H1 (cell line): ENCODE results near the gene LSM3. TPM values are rescaled to one million over a fixed set of nuclear protein-coding genes. Genes with fewer than 3 reads are reported as not detected.

ENCODE experiments used
- CTCF ChIA-PET: fragments of 300-600 bp; sonication (Branson Sonifier 250); formaldehyde crosslinking; loops from one replicate; lab custom pipeline; 2021; ENCODE audit not compliant: partially characterized antibody; lab: Charles Lee
- POLR2A ChIA-PET: fragments of 300-600 bp; sonication (Branson Sonifier 250); formaldehyde crosslinking; loops from one replicate; lab custom pipeline; 2021; ENCODE audit warnings: inconsistent platforms; ENCODE audit not compliant: partially characterized antibody; lab: Charles Lee
- DNase-seq, 2 experiments: peaks; one replicate each; pipeline versions ENCODE4 v3.0.0 to v3.0.0-alpha.2; 2010 to 2022; ENCODE audit warnings: low spot score in 2 of 2, low read depth in 1 of 2, mixed read lengths in 1 of 2
- FAIRE-seq: peaks from 2 replicates; lab custom pipeline; 2011; peaks lifted over from hg19 to GRCh38; lab: Jason Lieb, UNC
- H2AFZ ChIP-seq: 2 replicates; pipeline ENCODE4 v1.8.1; 2012; ENCODE audit warnings: low read length, inconsistent platforms
- H2AK5ac ChIP-seq: 2 replicates; pipeline ENCODE4 v1.6.1; 2013; ENCODE audit warnings: low read depth, low read length
- H2BK120ac ChIP-seq: replicated peaks from 2 replicates; pipeline ENCODE3; 2013; ENCODE audit warnings: low read depth, low read length, inconsistent platforms
- H2BK12ac ChIP-seq: 2 replicates; pipeline ENCODE4 v1.6.1; 2013; ENCODE audit warnings: low read depth, low read length
- H2BK15ac ChIP-seq: 2 replicates; pipeline ENCODE4 v1.6.1; 2013; ENCODE audit warnings: low read length
- H2BK20ac ChIP-seq: 2 replicates; pipeline ENCODE4 v1.6.1; 2013; ENCODE audit warnings: low read length
- H2BK5ac ChIP-seq: 2 replicates; pipeline ENCODE4 v1.6.1; 2013; ENCODE audit warnings: low read depth, low read length
- H3K14ac ChIP-seq: 2 replicates; pipeline ENCODE4 v1.6.1; 2013; ENCODE audit warnings: inconsistent platforms; ENCODE audit not compliant: insufficient read length
- H3K18ac ChIP-seq: 2 replicates; pipeline ENCODE4 v1.6.1; 2013; ENCODE audit warnings: low read length; ENCODE audit errors: extremely low read depth
- H3K23ac ChIP-seq: 2 replicates; pipeline ENCODE4 v1.6.1; 2013; ENCODE audit warnings: inconsistent platforms; ENCODE audit not compliant: insufficient read length
- H3K23me2 ChIP-seq: 2 replicates; pipeline ENCODE4 v1.6.1; 2013; ENCODE audit warnings: low read depth, low read length
- H3K27ac ChIP-seq: 2 replicates; pipeline ENCODE4 v1.6.1; 2011; ENCODE audit warnings: low read depth, low read length, inconsistent platforms
- H3K27me3 ChIP-seq, 4 experiments: replicated peaks in 1 of 4; 1 replicate in 1 of 4; 2 replicates in 3 of 4; pipeline versions ENCODE4 v1.6.1 to v1.8.1; 2011 to 2013; ENCODE audit warnings: low read length in 3 of 4, mild to moderate bottlenecking in 3 of 4, inconsistent platforms in 2 of 4, mixed read lengths in 2 of 4, moderate library complexity in 1 of 4; ENCODE audit not compliant: control insufficient read depth in 3 of 4, insufficient read depth in 3 of 4; ENCODE audit errors: extremely low read depth in 1 of 4
- H3K36me3 ChIP-seq, 4 experiments: 2 replicates each; pipeline versions ENCODE4 v1.6.1 to v1.8.1; 2011 to 2013; ENCODE audit warnings: mild to moderate bottlenecking in 4 of 4, low read length in 3 of 4, moderate library complexity in 2 of 4, control low read depth in 1 of 4, inconsistent platforms in 1 of 4; ENCODE audit not compliant: insufficient read depth in 4 of 4, control insufficient read depth in 2 of 4
- H3K4ac ChIP-seq: replicated peaks from 2 replicates; pipeline ENCODE3; 2013; ENCODE audit warnings: low read length, low read depth, mixed read lengths, inconsistent platforms; ENCODE audit not compliant: insufficient read length
- H3K4me1 ChIP-seq, 4 experiments: replicated peaks in 1 of 4; 1 replicate in 1 of 4; 2 replicates in 3 of 4; pipeline versions ENCODE4 v1.6.1 to v1.8.1; 2011 to 2013; ENCODE audit warnings: low read length in 3 of 4, inconsistent platforms in 2 of 4, mixed read lengths in 1 of 4; ENCODE audit not compliant: insufficient read depth in 4 of 4, control insufficient read depth in 3 of 4
- H3K4me2 ChIP-seq, 2 experiments: 2 replicates each; pipeline versions ENCODE4 v1.6.1 to v1.8.1; 2011 to 2013; ENCODE audit warnings: low read depth in 2 of 2, low read length in 2 of 2, control low read depth in 1 of 2, inconsistent platforms in 1 of 2, mild to moderate bottlenecking in 1 of 2; ENCODE audit not compliant: insufficient read depth in 1 of 2
- H3K4me3 ChIP-seq, 4 experiments: fragments of 200-600, 300-600 bp in 1 of 4; sonication (generic), shearing (Covaris generic), sonication (Bioruptor Twin) in 1 of 4; 2 replicates each; pipeline versions ENCODE4 v1.5.1 to v1.8.1; 2011 to 2016; ENCODE audit warnings: low read length in 4 of 4, low read depth in 3 of 4, control low read depth in 2 of 4, inconsistent platforms in 2 of 4, mild to moderate bottlenecking in 2 of 4, mixed read lengths in 1 of 4, moderate library complexity in 1 of 4; ENCODE audit not compliant: insufficient read depth in 2 of 4; ENCODE audit errors: extremely low read depth in 1 of 4
- H3K56ac ChIP-seq: replicated peaks from 2 replicates; pipeline ENCODE3; 2013; ENCODE audit warnings: low read depth, mild to moderate bottlenecking, mixed read lengths, low read length, inconsistent platforms; ENCODE audit not compliant: insufficient read length
- H3K79me1 ChIP-seq: 2 replicates; pipeline ENCODE4 v1.6.1; 2013; ENCODE audit warnings: low read depth, low read length, control low read depth
- H3K79me2 ChIP-seq, 2 experiments: 2 replicates each; pipeline versions ENCODE4 v1.6.1 to v1.8.1; 2012 to 2013; ENCODE audit warnings: low read length in 2 of 2, mild to moderate bottlenecking in 2 of 2, inconsistent platforms in 1 of 2; ENCODE audit not compliant: insufficient read depth in 2 of 2, control insufficient read depth in 1 of 2
- H3K9ac ChIP-seq, 4 experiments: replicated peaks in 1 of 4; 1 replicate in 1 of 4; 2 replicates in 3 of 4; pipeline versions ENCODE4 v1.6.1 to v1.8.1; 2011 to 2013; ENCODE audit warnings: low read depth in 3 of 4, low read length in 3 of 4, control low read depth in 2 of 4, mild to moderate bottlenecking in 2 of 4, moderate library complexity in 2 of 4, inconsistent platforms in 1 of 4; ENCODE audit errors: extremely low read depth in 1 of 4
- H3K9me3 ChIP-seq, 2 experiments: 2 replicates each; pipeline versions ENCODE4 v1.6.1 to v1.8.1; 2012 to 2013; ENCODE audit warnings: mild to moderate bottlenecking in 2 of 2, moderate library complexity in 2 of 2, control low read depth in 1 of 2, inconsistent platforms in 1 of 2, low read depth in 1 of 2, low read length in 1 of 2, mixed read lengths in 1 of 2; ENCODE audit not compliant: insufficient read depth in 2 of 2
- H4K20me1 ChIP-seq, 2 experiments: replicated peaks in 1 of 2; 2 replicates each; pipeline versions ENCODE3 to v1.8.1; 2011 to 2013; ENCODE audit warnings: inconsistent platforms in 2 of 2, low read length in 2 of 2, mild to moderate bottlenecking in 1 of 2; ENCODE audit not compliant: insufficient read depth in 2 of 2, control insufficient read depth in 1 of 2
- H4K5ac ChIP-seq: 2 replicates; pipeline ENCODE4 v1.6.1; 2013; ENCODE audit warnings: low read length, low read depth, mixed read lengths, inconsistent platforms; ENCODE audit not compliant: insufficient read length
- H4K8ac ChIP-seq: 2 replicates; pipeline ENCODE4 v1.8.0; 2013; ENCODE audit warnings: mild to moderate bottlenecking, moderate library complexity, low read length, inconsistent platforms; ENCODE audit not compliant: insufficient read depth; ENCODE audit errors: extremely low read depth
- H4K91ac ChIP-seq: replicated peaks from 2 replicates; pipeline ENCODE3; 2013; ENCODE audit warnings: low read length, mixed read lengths, inconsistent platforms; ENCODE audit not compliant: insufficient read length
- BRCA1 ChIP-seq: IDR thresholded peaks from 2 replicates; pipeline ENCODE4 v1.6.1; 2012; ENCODE audit warnings: low read depth, low read length, improper control_type of control experiment
- POLR2AphosphoS5 ChIP-seq: IDR thresholded peaks from 2 replicates; pipeline ENCODE4 v1.6.1; 2011; ENCODE audit warnings: low read depth, low read length
- SIX5 ChIP-seq: IDR thresholded peaks from 2 replicates; pipeline ENCODE4 v1.6.1; 2011; ENCODE audit warnings: mild to moderate bottlenecking, low read depth, low read length
- SUZ12 ChIP-seq: fragments of 200-600 bp; sonication (generic); IDR thresholded peaks from 2 replicates; pipeline ENCODE4 v1.6.1; 2012; ENCODE audit warnings: mild to moderate bottlenecking, inconsistent platforms, low read length, moderate library complexity, mixed read lengths
- WGBS, 2 experiments: shearing (Covaris generic) in 1 of 2; methylation state at CpG; one replicate each; pipeline versions ENCODE4 v1.1.6 to v1.1.7; 2013 to 2015; ENCODE audit warnings: low lambda C conversion rate in 2 of 2, mixed read lengths in 2 of 2, inconsistent platforms in 1 of 2, low coverage in 1 of 2, missing lambda C conversion rate in 1 of 2; ENCODE audit not compliant: insufficient replicate concordance in 2 of 2, insufficient coverage in 1 of 2, insufficient read length in 1 of 2; ENCODE audit errors: extremely low coverage in 1 of 2, missing lambda C conversion rate in 1 of 2; 5-methylcytosine and 5-hydroxymethylcytosine counted together
- polyA plus RNA-seq, 7 experiments: library from polyadenylated mRNA; depleted of rRNA in 3 of 7; stranded (reverse) in 5 of 7; unstranded in 2 of 7; fragments of >200 nt in 5 of 7; fragments of 200-250 nt in 2 of 7; gene quantifications; 1 replicate in 5 of 7; 2 replicates in 1 of 7; 4 replicates in 1 of 7; pipeline versions ENCODE4 v1.2.1 to v1.2.3, GENCODE V29; 2011 to 2013; ENCODE audit warnings: missing spikeins in 2 of 7, mixed read lengths in 2 of 7
- total RNA-seq: library from RNA; stranded (reverse); fragmentation: NEBNext Ultra II Directional; extraction: Animal tissue kit (Norgen Biotek cat#: 25700); gene quantifications from 2 replicates; pipeline ENCODE4 v1.2.1, GENCODE V29; 2021
- TF ChIP-seq, protein P1 (sequence below): IDR thresholded peaks from 2 replicates; pipeline ENCODE4 v1.6.1; 2011; ENCODE audit warnings: low read length, improper control_type of control experiment

Gene LSM3
- total and polyA plus RNA-seq, 2 of the 8 experiments (the other 6 are each of a cell fraction or from before 2014, with no cell fraction given): 7.1 to 25.4 TPM

DNA sequence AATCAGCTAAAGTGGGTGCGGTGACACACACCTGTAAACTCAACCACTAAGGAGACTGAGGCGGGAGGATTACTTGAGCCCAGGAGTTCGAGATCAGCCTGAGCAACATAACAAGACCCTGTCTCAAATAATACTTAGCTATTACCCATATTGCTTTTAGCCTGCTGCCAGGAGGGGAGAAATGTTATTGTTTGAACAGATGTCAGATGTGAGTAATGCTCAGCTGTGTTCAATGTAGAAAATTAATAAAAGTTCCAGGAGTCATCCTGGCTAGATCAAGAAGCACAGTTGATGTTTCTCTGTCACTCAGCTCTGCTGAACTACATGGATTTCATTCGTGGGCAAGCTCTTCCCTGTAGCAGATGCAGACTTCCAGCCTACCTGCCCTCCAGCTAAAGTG is 22.2 kb downstream of the LSM3 start:
- Histone ChIP-seq H2BK20ac (no peak overlapping the region), H2AFZ (no peak overlapping the region), H3K36me3 (peaks cover 4 to 15% (median 6%) of the 10 kb centered on the region in 4 experiments; a peak in 6 of 8 replicates), H2AK5ac (no peak overlapping the region), H3K9ac (no peak overlapping the region), H3K4me3 (no peak overlapping the region), H3K56ac (no peak overlapping the region), H3K9me3 (no peaks in the 10 kb centered on the region), H2BK5ac (no peak overlapping the region), H3K18ac (no peak overlapping the region), H3K4me1 (no peaks in the 10 kb centered on the region; a peak in 2 of 7 replicates), H3K23ac (no peak overlapping the region), H3K14ac (no peak overlapping the region), H4K91ac (no peak overlapping the region), H3K23me2 (no peaks in the 10 kb centered on the region), H3K27ac (no peak overlapping the region), H2BK12ac (no peak overlapping the region), H3K79me2 (peaks cover 0 to 2% of the 10 kb centered on the region in 2 experiments; a peak in 1 of 4 replicates), H3K4ac (no peak overlapping the region), H4K5ac (no peak overlapping the region), H3K79me1 (no peaks in the 10 kb centered on the region; the same call in none of the 2 replicates), H4K8ac (no peak overlapping the region), H2BK120ac (no peak overlapping the region), H4K20me1 (peaks cover 0 to 4% of the 10 kb centered on the region in 2 experiments), H3K4me2 (no peak overlapping the region), H3K27me3 (no peaks in the 10 kb centered on the region), H2BK15ac (no peak overlapping the region)
- ChIA-PET CTCF (interaction anchor here (0.8 to 7.6 kb wide), 12 partner anchors 14 to 304 kb away, joined by 3 to 157 read pairs (median 4); partner anchors contain the start of genes LSM3 and XPC), POLR2A (interaction anchor here (1.1 to 2.6 kb wide), 3 partner anchors 16 to 76 kb away, joined by 3 to 12 read pairs (median 7); partner anchors contain the start of genes CHCHD4, LSM3, TMEM43 and XPC)
- FAIRE-seq (no peak), DNase-seq (no peak)
- WGBS, 2 experiments: 98% methylated on average over 4 of the region's 4 CpGs; no CpG with 5 or more reads in 1 of the 2 experiments
- TF ChIP-seq POLR2AphosphoS5: no peak
- no peak for TF ChIP-seq SUZ12
- TF ChIP-seq, protein P1, sequence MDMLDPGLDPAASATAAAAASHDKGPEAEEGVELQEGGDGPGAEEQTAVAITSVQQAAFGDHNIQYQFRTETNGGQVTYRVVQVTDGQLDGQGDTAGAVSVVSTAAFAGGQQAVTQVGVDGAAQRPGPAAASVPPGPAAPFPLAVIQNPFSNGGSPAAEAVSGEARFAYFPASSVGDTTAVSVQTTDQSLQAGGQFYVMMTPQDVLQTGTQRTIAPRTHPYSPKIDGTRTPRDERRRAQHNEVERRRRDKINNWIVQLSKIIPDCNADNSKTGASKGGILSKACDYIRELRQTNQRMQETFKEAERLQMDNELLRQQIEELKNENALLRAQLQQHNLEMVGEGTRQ: no peak
- TF ChIP-seq SIX5: no peak
- no peak for TF ChIP-seq BRCA1
